ENCODE results near the gene DDX25.

DDX25 gene

DNA sequence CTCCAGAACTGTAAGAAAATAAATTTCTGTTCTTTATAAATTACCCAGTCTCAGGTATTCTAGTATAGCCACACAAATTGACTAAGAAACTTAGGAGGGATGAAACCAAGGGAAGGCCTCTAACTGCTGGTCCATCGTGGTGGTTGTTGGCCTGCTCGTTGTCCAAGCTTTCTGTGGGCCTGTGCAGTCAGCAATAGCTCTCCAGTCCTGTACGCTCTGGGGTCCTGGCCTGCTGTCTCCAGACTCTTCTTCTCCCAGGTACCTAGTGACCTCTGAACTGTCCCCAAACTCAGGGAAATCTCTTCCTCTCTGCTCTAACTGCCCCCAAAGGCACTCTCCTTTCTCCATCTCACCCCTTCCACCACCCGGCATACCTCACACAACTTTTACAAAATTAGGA, 35.8 kb downstream of the DDX25 start:
- H3K4me3 ChIP-seq (ENCODE audit: low read length) = no peak overlapping the region
- H3K27me3 ChIP-seq (replicated peaks; ENCODE audit: control insufficient read depth, insufficient read depth, low read length) = no peaks in the 10 kb centered on the region
- no peaks in the 10 kb centered on the region for H3K36me3 ChIP-seq (ENCODE audit: control insufficient read depth, insufficient read depth, low read length, severe bottlenecking)
- no peaks in the 10 kb centered on the region for H3K9me3 ChIP-seq (ENCODE audit: control insufficient read depth, low read length)
- no peak for DNase-seq (ENCODE audit: low read depth)
- H3K4me1 ChIP-seq (ENCODE audit: control insufficient read depth, insufficient read depth, low read length) = no peaks in the 10 kb centered on the region
- H3K9ac ChIP-seq (ENCODE audit: low read length) = no peak overlapping the region

DNA sequence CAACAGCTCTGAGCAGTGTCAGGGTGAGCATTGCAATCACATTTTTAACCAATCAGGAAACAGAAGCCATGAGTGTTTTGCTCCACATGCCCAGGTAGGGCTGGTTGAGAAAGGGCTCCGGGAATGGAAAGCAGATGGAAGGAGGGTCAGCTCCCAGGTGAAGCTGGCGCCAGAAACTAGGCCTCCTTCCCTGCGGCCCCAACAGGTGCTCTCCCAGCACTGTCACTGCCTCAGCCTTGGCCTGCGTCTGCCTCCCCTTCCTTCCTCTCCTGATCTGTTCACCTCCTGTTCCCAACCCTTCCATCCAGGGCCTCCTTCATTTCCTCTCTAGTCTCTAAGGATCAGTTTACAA, 36.9 kb downstream of the DDX25 start:
- no peak for DNase-seq (ENCODE audit: low read depth)
- no peak overlapping the region for H3K4me3 ChIP-seq (ENCODE audit: low read length)
- no peaks in the 10 kb centered on the region for H3K36me3 ChIP-seq (ENCODE audit: control insufficient read depth, insufficient read depth, low read length, severe bottlenecking)
- H3K4me1 ChIP-seq (ENCODE audit: control insufficient read depth, insufficient read depth, low read length) = no peaks in the 10 kb centered on the region
- H3K27me3 ChIP-seq (replicated peaks; ENCODE audit: control insufficient read depth, insufficient read depth, low read length) = no peaks in the 10 kb centered on the region
- H3K9ac ChIP-seq (ENCODE audit: low read length) = no peak overlapping the region
- no peaks in the 10 kb centered on the region for H3K9me3 ChIP-seq (ENCODE audit: control insufficient read depth, low read length)

DNA sequence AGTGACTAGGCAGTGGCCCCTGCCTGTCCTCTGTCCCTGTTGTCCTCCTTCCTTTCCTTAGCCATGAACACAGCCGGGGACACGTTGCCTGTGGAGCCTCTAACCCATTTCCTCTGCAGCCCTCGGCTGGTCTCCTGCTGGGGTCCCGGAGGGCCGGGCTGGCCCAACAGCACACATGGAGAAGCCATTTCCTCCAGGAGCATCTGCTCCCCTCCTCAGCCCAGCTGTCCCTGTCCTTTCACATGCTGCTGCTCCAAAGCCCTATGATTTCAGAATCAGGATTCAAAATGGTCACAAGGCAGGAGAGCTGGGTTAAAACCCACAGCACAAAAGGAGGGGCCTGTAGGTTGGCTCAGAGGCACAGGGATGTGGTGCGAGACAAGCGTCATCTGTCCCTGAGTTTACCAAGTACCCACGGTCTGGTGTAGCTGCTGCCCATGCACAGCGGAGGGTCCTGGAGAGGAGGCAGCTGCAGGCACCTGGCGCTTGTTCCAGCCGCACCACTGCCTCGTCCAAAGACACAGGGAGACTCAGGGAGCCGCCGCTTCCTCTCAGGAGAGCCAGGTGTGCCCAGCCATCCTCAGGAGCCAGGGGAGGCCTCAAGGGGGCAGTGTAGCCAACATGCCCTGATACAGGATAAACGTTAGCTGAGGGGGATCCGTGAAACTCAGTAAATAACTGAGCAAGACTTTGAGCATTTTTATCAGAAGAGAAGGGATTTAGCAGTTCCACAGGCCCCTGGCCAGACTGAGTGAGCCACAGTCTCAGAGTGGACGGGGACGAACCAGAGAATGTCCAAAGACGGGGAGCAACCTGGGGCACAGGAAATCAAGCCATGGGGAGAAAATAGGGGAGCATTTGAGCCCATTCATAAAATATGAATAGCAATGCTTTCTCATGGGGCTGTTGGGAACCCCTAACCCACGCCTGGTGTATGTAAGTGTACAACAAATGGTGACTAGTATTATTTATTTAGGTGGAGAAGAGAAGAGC, 37.6 kb downstream of the DDX25 start:
- H3K4me1 ChIP-seq (ENCODE audit: control insufficient read depth, insufficient read depth, low read length) = no peaks in the 10 kb centered on the region
- DNase-seq (ENCODE audit: low read depth) = peak; percentile 34
- no peaks in the 10 kb centered on the region for H3K9me3 ChIP-seq (ENCODE audit: control insufficient read depth, low read length)
- H3K4me3 ChIP-seq (ENCODE audit: low read length) = no peak overlapping the region
- no peak overlapping the region for H3K9ac ChIP-seq (ENCODE audit: low read length)
- no peaks in the 10 kb centered on the region for H3K27me3 ChIP-seq (replicated peaks; ENCODE audit: control insufficient read depth, insufficient read depth, low read length)
- no peaks in the 10 kb centered on the region for H3K36me3 ChIP-seq (ENCODE audit: control insufficient read depth, insufficient read depth, low read length, severe bottlenecking)

- Histone ChIP-seq H3K4me3 (ENCODE audit: low read length) (no peak overlapping the region), H3K36me3 (ENCODE audit: control insufficient read depth, insufficient read depth, low read length, severe bottlenecking) (no peaks in the 10 kb centered on the region), H3K4me1 (ENCODE audit: control insufficient read depth, insufficient read depth, low read length) (no peaks in the 10 kb centered on the region), H3K9ac (ENCODE audit: low read length) (no peak overlapping the region), H3K9me3 (ENCODE audit: control insufficient read depth, low read length) (no peaks in the 10 kb centered on the region), H3K27me3 (replicated peaks; ENCODE audit: control insufficient read depth, insufficient read depth, low read length) (no peaks in the 10 kb centered on the region)
- DNase-seq (ENCODE audit: low read depth) = no peak
Observed at GRCh38 chr11:125942771-125943428, 38.6 kb downstream of the DDX25 start.

- H3K9me3 ChIP-seq (ENCODE audit: control insufficient read depth, low read length) = no peaks in the 10 kb centered on the region
- no peaks in the 10 kb centered on the region for H3K36me3 ChIP-seq (ENCODE audit: control insufficient read depth, insufficient read depth, low read length, severe bottlenecking)
- no peaks in the 10 kb centered on the region for H3K4me1 ChIP-seq (ENCODE audit: control insufficient read depth, insufficient read depth, low read length)
- DNase-seq (ENCODE audit: low read depth) = no peak
- no peak overlapping the region for H3K9ac ChIP-seq (ENCODE audit: low read length)
- H3K4me3 ChIP-seq (ENCODE audit: low read length) = no peak overlapping the region
- no peaks in the 10 kb centered on the region for H3K27me3 ChIP-seq (replicated peaks; ENCODE audit: control insufficient read depth, insufficient read depth, low read length)
Observed at GRCh38 chr11:125943661-125944349, 39.5 kb downstream of the DDX25 start.

GRCh38 chr11:125944350-125945010, 40.2 kb downstream of the DDX25 start:
- Histone ChIP-seq H3K36me3 (ENCODE audit: control insufficient read depth, insufficient read depth, low read length, severe bottlenecking) (no peaks in the 10 kb centered on the region), H3K27me3 (replicated peaks; ENCODE audit: control insufficient read depth, insufficient read depth, low read length) (no peaks in the 10 kb centered on the region), H3K9me3 (ENCODE audit: control insufficient read depth, low read length) (no peaks in the 10 kb centered on the region), H3K9ac (ENCODE audit: low read length) (no peak overlapping the region), H3K4me1 (ENCODE audit: control insufficient read depth, insufficient read depth, low read length) (no peaks in the 10 kb centered on the region), H3K4me3 (ENCODE audit: low read length) (no peak overlapping the region)
- no peak for DNase-seq (ENCODE audit: low read depth)

GRCh38 chr11:125945011-125945796, 40.9 kb downstream of the DDX25 start:
- Histone ChIP-seq H3K9me3 (ENCODE audit: control insufficient read depth, low read length) (no peaks in the 10 kb centered on the region), H3K27me3 (replicated peaks; ENCODE audit: control insufficient read depth, insufficient read depth, low read length) (no peaks in the 10 kb centered on the region), H3K9ac (ENCODE audit: low read length) (no peak overlapping the region), H3K4me1 (ENCODE audit: control insufficient read depth, insufficient read depth, low read length) (no peaks in the 10 kb centered on the region), H3K36me3 (ENCODE audit: control insufficient read depth, insufficient read depth, low read length, severe bottlenecking) (no peaks in the 10 kb centered on the region), H3K4me3 (ENCODE audit: low read length) (no peak overlapping the region)
- DNase-seq (ENCODE audit: low read depth) = no peak

DNA sequence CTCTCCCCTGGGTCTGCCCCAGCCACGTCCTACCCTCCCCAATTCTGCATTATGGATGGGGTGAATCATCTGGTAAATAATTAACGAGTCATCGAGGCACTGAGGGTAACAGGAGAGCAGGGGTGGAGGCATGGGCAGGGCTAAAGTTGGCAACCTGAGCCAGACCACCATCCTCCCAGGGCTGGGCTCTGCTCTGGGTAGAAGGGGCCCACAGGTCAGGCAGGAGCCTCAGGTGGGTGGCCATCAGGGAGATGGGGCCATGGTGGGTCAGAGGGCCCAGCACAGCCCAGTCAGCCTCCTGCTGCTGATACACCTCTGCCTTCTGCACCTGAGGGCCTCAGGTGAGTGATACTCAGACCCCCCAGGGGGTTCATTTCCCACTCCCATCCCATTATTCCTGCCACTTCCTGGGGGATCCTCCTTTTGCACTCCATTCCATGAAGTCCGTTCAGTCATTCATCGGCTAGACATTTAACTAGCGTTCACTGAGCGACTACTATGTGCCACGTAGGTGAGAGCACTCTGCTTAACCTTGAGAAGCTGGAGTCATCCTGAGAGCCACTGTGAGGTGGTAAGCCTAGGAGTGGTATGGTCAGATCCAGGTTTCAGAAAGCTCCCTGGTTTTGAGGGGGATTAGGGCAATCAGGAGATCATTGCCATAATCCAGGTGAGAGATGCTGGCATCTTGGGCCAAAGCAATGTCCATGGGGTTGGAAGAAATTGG, 41.7 kb downstream of the DDX25 start, which contains the start of gene VSIG10L2:
Gene VSIG10L2 (plus strand): TSS at position 248 of the 724 bp plus-strand sequence. CDS start 12 bp downstream, at position 260.
- Histone ChIP-seq H3K4me3 (ENCODE audit: low read length) (no peak within 1 kb of the TSS), H3K9me3 (ENCODE audit: control insufficient read depth, low read length) (no peaks in the 10 kb centered on the region), H3K4me1 (ENCODE audit: control insufficient read depth, insufficient read depth, low read length) (peaks cover 4% of the 10 kb centered on the region), H3K9ac (ENCODE audit: low read length) (no peak within 1 kb of the TSS), H3K36me3 (ENCODE audit: control insufficient read depth, insufficient read depth, low read length, severe bottlenecking) (no peaks in the 10 kb centered on the region), H3K27me3 (replicated peaks; ENCODE audit: control insufficient read depth, insufficient read depth, low read length) (no peaks in the 10 kb centered on the region)
- no peak for DNase-seq (ENCODE audit: low read depth)

DNA sequence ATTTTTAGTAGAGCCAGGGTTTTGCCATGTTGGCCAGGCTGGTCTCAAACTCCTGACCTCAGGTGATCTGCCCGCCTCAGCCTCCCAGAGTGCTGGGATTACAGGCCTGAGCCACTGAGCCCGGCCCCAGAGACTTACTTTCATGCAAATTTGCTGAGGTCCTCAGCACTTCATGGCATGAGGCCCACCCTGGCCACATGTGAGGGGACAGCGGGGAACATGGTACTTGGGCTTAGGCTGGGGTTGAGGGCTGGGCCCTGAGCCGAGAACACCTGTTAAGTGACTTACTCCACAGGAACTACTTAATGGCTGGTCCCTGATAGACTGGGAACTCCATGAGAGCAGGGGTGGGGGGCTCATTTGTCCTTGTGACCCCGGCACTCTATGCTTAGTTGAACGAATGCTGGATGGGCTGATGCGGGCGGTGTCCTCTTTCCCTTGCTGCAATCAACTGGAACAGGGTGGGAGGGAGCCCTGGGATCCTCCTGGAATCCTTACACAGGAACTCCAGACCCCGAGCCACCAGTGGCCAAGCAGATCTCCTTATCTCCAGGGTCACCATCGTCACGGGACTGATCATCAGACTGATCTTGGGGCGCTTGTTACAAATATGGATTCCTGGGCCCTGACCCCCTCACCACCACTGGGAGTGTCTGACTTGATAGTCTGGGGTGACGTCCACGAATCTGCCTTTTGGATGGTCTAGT, 42.6 kb downstream of the DDX25 start:
- H3K9me3 ChIP-seq (ENCODE audit: control insufficient read depth, low read length) = no peaks in the 10 kb centered on the region
- no peak overlapping the region for H3K4me3 ChIP-seq (ENCODE audit: low read length)
- H3K9ac ChIP-seq (ENCODE audit: low read length) = no peak overlapping the region
- DNase-seq (ENCODE audit: low read depth) = no peak
- peaks cover 13% of the 10 kb centered on the region for H3K4me1 ChIP-seq (ENCODE audit: control insufficient read depth, insufficient read depth, low read length)
- H3K27me3 ChIP-seq (replicated peaks; ENCODE audit: control insufficient read depth, insufficient read depth, low read length) = no peaks in the 10 kb centered on the region
- H3K36me3 ChIP-seq (ENCODE audit: control insufficient read depth, insufficient read depth, low read length, severe bottlenecking) = no peaks in the 10 kb centered on the region
